Retinal pigment epithelial cell (primary cell): ENCODE results near the gene C20orf173.
"Not testable (repeated sequence)": the region's sequence is repeated elsewhere in the genome, so short reads cannot be mapped to it uniquely, and the experiment has no call there.

Experiments
- DNase-seq: peaks from one replicate; pipeline ENCODE4 v3.0.0-alpha.2; 2010; ENCODE audit warnings: low read depth
- H3K4me3 ChIP-seq: 2 replicates; pipeline ENCODE4 v1.5.1; 2011; ENCODE audit warnings: mild to moderate bottlenecking, low read length, control low read depth, moderate library complexity
- TF ChIP-seq, protein P1 (sequence below): conservative IDR thresholded peaks from 2 replicates; pipeline ENCODE4 v1.5.1; 2011; ENCODE audit warnings: low read depth, low read length, control low read depth, inconsistent platforms

C20orf173 gene

DNA sequence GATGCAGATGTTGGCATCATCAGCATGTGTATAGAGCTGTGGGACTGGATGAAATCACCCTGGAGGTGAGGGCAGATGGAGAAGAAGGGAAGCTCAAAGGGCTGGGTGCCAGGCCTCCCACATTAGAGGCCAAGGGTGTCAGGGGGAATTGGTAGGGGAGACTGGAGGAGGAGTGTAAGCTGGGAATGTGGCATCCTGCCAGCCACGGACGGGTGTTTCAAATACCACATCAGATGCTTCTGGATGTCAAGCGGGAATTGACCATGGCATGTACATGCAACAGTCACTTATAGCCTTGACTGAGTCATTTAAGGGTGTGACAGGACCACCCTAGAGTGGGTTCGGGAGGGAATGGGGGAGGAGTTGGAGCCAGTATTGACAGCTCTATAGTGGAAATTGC is 22.1 kb upstream of the C20orf173 start:
- H3K4me3 ChIP-seq, result no peak overlapping the region
- DNase-seq, result peak; percentile 11
- TF ChIP-seq, protein P1, sequence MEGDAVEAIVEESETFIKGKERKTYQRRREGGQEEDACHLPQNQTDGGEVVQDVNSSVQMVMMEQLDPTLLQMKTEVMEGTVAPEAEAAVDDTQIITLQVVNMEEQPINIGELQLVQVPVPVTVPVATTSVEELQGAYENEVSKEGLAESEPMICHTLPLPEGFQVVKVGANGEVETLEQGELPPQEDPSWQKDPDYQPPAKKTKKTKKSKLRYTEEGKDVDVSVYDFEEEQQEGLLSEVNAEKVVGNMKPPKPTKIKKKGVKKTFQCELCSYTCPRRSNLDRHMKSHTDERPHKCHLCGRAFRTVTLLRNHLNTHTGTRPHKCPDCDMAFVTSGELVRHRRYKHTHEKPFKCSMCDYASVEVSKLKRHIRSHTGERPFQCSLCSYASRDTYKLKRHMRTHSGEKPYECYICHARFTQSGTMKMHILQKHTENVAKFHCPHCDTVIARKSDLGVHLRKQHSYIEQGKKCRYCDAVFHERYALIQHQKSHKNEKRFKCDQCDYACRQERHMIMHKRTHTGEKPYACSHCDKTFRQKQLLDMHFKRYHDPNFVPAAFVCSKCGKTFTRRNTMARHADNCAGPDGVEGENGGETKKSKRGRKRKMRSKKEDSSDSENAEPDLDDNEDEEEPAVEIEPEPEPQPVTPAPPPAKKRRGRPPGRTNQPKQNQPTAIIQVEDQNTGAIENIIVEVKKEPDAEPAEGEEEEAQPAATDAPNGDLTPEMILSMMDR, result no peak

DNA sequence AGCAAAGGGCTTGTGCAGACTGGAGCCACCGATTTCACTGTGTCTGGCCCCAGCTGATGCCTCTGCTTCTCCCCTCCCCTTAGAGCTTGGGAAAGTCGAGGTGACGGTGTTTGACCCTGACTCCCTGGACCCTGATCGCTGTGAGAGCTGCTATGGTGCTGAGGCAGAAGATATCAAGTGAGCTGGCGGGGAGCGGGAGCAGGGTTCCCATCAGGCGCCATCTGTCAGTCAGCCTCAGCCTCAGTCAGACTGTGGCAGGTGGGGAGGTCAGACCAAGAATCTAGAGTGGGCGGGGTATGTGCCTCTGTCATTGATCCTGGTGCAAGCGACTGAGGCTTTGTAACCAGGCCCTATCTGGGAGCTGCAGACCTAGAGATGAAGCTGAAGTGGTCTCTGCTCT is 17.9 kb upstream of the C20orf173 start:
- no peak for DNase-seq
- TF ChIP-seq, protein P1, result no peak
- no peak overlapping the region for H3K4me3 ChIP-seq

DNA sequence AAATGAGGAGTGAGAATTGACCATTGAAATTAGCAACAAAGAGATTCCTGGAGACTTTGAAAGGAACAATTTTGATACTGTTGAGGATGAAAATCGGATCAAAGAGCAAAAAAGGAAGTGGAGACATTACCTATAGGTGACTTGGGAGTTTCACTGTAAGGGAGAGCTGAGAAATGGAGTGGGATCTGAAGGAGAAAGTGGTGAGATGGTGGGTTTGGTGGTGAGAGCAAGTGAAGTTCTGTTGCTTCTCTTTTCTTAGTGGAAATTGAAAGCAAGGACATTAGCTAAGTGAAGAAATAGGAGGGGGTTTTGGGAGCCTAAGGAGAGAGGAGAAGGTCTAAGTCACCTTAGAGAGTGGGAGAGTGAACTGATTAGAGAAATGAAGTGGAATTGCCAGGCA is 16.7 kb upstream of the C20orf173 start:
- TF ChIP-seq, protein P1, result no peak
- H3K4me3 ChIP-seq, result no peak overlapping the region
- no peak for DNase-seq

DNA sequence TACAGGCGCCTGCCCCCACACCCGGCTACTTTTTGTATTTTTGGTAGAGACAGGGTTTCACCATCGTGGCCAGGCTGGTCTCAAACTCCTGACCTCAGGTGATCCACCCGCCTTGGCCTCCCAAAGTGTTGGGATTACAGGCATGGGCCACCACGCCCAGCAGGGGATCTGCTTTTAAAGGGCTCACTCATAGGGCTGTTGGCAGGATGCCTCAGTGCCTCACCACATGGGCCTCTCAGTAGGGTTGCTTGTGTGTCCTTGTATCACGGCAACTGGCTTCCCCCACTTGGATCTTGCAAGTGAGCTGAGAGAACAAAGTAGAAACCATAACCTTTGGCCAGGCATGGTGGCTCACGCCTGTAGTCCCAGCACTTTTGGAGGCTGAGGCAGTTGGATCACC is 15.5 kb upstream of the C20orf173 start:
- H3K4me3 ChIP-seq, DNase-seq: not testable (repeated sequence)

DNA sequence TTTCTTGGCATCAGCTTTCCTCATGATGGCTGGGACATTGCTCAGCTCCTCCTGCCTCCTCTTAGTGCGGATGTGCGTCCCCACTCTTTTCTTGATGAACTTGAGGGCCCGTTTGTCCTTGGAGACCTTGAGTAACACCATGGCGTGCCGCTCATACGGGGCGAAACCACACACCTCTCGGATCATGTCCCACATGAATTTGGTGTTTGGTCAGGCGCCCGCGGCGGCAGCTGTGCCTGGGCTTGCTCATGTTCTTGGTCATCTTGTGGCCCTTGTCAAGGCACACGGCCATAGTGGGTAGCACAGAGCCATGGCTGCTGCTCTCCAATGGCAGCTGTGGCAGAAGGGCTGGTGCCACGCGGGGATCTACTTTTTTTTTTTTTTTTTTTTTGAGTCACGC is 15.0 kb upstream of the C20orf173 start:
- H3K4me3 ChIP-seq, result no peak overlapping the region
- no peak for DNase-seq
- TF ChIP-seq, protein P1, result no peak

DNA sequence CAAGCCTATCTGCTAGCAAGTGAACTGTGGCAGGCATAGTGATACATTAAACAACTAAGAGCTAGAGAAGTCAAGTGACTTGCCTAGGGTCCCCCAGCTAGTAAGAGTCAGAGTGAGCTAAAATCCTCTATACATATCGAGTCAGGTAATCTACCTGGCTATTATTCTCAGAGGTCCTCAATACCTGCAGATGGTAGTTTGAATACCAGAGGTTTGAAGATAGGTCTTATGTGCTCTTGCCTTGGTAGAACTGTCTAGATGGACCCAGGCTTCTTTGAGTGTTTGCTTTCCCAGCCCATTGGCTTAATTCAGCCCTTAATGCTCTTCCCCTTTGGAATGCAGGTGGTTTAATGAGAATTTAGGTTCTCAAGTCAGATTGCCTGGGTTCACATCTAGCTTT is 13.5 kb upstream of the C20orf173 start:
- TF ChIP-seq, protein P1, result no peak
- peak overlapping the region; percentile 83 for H3K4me3 ChIP-seq
- no peak for DNase-seq

DNA sequence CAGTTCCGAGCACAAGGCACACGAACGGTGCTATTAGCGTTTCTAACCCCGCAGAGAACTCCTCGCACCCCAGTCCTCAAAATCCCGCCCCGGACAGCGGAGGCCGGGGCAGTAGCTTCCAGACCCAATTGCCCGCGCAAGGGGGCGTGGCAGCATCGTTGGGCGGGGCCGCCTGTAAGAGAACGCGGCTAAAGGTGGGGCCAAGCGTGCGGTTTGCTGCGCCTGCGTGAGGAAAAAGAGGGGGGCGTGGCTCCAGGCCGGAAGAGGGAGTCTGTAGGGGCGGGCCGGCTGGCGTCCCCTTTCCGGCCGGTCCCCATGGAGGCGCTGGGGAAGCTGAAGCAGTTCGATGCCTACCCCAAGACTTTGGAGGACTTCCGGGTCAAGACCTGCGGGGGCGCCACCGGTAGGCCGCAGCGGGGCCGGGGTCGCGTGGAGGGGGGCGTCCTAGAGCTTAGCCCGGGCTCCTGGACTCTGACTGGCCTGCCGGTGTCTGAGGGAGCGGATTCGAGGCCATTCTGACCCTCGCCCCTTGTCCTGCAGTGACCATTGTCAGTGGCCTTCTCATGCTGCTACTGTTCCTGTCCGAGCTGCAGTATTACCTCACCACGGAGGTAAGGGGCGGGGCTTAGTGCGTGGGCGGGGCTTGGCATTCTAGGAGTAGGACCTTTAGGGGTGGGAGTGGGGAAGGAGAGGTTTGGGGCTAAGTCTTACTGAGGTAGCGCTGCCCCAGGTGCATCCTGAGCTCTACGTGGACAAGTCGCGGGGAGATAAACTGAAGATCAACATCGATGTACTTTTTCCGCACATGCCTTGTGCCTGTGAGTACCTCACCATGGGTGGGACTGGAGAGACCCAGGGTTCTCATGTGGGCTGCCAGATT is 12.6 kb upstream of the C20orf173 start, which contains the start of gene ERGIC3:
Gene ERGIC3 (plus strand): TSS at position 296 of the 880 bp plus-strand sequence. CDS start 20 bp downstream, at position 316.
- TF ChIP-seq, protein P1, result no peak
- peak; percentile 77 for DNase-seq
- peak within 1 kb of the TSS; percentile 83 for H3K4me3 ChIP-seq
